Thoracic aorta (tissue), 2 donors: ENCODE data around the gene AATK. TPM values are rescaled to one million over a fixed set of nuclear protein-coding genes. Genes with fewer than 3 reads are reported as not detected.
"Not testable (repeated sequence)": the region's sequence is repeated elsewhere in the genome, so short reads cannot be mapped to it uniquely, and the experiment has no call there.

Source experiments
- ATAC-seq: fragments of 150-250 bp; one replicate; pipeline ENCODE4 v1.8.0; 2017; ENCODE audit warnings: low read depth; ENCODE audit not compliant: insufficient number of reproducible peaks, low FRiP score
- DNase-seq: peaks from one replicate; pipeline ENCODE4 v3.0.0-alpha.2; 2020; ENCODE audit warnings: low spot score
- H3K27ac ChIP-seq, 2 donors: fragments of 200-600 bp; sonication (generic); 1 replicate in 1 of 2; 2 replicates in 1 of 2; pipeline ENCODE4 v1.5.1; 2016; ENCODE audit warnings: mild to moderate bottlenecking in 2 of 2, moderate library complexity in 2 of 2
- H3K27me3 ChIP-seq: fragments of 200-600 bp; sonication (generic); replicated peaks from 2 replicates; pipeline ENCODE4 v1.6.0; 2016; ENCODE audit warnings: mild to moderate bottlenecking; ENCODE audit not compliant: insufficient read depth
- H3K36me3 ChIP-seq: fragments of 200-600 bp; sonication (generic); one replicate; pipeline ENCODE4 v1.5.1; 2016
- H3K4me1 ChIP-seq, 2 donors: fragments of 200-600 bp; sonication (generic); 1 replicate in 1 of 2; 2 replicates in 1 of 2; pipeline versions ENCODE4 v1.5.1 to v1.6.0; 2016; ENCODE audit warnings: low read depth in 2 of 2, mild to moderate bottlenecking in 1 of 2; ENCODE audit not compliant: control insufficient read depth in 1 of 2
- H3K4me3 ChIP-seq: fragments of 200-600 bp; sonication (generic); 2 replicates; pipeline ENCODE4 v1.5.1; 2016; ENCODE audit warnings: mild to moderate bottlenecking
- H3K9me3 ChIP-seq: fragments of 200-600 bp; sonication (generic); 2 replicates; pipeline ENCODE4 v1.5.1; 2016
- total RNA-seq, 2 donors: library from RNA; depleted of rRNA; stranded (reverse); fragments of >200 nt; gene quantifications; one replicate each; pipeline versions ENCODE4 v1.1.0 to v1.2.3, GENCODE V29; 2016
- TF ChIP-seq, protein P1 (sequence below): fragments of 200-600 bp; sonication (generic); IDR thresholded peaks from one replicate; pipeline ENCODE4 v1.5.1; 2019; ENCODE audit warnings: antibody characterized with exemption

AATK gene
- total RNA-seq, 2 donors from 2014 or later: 6.1 to 19.8 TPM

DNA sequence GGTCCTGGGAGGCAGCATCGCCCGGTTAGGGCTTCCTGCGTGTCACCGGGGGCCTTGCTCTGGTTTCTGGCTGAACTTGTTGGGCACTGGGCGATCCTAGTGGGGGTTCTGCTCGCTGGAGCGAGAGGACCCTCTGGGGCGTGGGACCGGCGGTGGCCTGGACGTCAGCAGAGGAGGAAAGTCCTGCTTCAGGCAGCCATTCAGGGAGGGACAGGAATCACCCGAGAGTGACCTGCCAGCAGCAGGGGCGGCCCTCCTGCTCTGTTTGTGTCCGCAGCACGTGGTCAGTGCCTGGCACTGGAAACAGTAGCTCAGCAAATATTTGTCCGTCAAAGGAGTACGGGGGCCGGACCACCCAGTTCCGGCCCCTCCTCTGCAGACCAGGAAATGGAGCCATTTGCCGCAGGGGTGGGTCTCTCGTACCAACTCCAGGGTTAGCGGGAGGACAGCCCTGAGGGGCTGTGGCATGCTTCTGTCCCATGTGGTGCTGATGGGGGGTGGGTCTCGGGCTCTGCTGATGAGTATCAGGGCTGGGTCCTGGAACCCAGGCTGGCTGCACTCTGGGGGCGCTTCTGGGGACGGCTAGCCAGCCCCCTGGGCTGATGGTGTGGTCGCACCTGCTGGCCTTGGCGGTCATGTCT lies 82.8 kb downstream of the AATK start:
- no peak for DNase-seq
- TF ChIP-seq, protein P1, sequence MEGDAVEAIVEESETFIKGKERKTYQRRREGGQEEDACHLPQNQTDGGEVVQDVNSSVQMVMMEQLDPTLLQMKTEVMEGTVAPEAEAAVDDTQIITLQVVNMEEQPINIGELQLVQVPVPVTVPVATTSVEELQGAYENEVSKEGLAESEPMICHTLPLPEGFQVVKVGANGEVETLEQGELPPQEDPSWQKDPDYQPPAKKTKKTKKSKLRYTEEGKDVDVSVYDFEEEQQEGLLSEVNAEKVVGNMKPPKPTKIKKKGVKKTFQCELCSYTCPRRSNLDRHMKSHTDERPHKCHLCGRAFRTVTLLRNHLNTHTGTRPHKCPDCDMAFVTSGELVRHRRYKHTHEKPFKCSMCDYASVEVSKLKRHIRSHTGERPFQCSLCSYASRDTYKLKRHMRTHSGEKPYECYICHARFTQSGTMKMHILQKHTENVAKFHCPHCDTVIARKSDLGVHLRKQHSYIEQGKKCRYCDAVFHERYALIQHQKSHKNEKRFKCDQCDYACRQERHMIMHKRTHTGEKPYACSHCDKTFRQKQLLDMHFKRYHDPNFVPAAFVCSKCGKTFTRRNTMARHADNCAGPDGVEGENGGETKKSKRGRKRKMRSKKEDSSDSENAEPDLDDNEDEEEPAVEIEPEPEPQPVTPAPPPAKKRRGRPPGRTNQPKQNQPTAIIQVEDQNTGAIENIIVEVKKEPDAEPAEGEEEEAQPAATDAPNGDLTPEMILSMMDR: no peak
- Histone ChIP-seq H3K9me3 (no peaks in the 10 kb centered on the region), H3K4me3 (no peak overlapping the region), H3K36me3 (peaks cover 3% of the 10 kb centered on the region), H3K4me1 (no peaks in the 10 kb centered on the region), H3K27ac (no peak overlapping the region), H3K27me3 (no peaks in the 10 kb centered on the region)
- ATAC-seq: no peak

DNA sequence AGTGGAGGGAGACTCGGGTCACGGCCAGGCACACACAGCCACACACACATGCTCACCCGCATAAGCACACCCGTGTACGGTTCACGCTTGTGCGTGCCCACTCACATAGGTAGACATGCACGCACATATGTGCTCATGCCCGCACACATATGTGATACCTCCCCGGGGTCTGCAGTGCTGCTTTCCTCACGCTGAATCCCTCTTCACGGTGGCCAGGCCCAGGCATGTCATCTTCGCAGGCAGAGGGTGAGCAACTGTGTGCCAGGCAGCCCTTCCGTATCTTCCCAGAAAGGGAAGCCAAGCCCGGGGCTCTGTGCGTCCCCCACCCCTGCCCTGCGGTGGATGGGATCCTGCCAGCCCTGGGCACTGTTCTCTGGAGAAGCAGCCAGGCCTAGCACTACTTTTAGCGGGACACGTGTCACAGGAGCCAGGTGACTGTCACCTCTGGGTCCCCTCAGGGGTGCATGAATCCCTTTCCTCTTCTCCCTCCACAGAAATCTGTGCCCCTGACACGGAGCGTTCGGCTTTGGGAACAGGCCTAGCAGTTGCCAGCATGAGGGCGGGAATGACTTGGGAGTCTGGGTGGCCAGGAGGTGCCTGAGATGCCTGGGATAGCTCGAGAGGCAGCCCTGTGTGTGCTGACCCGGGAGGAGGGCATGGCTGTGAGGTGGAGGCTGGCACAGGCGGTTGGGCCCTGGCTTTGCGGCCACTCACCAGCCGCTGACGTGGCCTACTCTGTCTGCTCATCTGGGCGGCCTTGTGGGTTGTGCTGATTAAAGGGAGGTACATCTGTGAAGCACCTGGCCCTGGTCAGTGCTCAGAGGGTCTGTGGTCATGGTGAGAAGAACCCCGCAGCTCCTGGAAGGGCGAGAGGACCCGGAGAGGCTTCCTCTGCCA lies 83.6 kb downstream of the AATK start:
- no peak overlapping the region for H3K4me3 ChIP-seq
- TF ChIP-seq, protein P1: no peak
- no peaks in the 10 kb centered on the region for H3K4me1 ChIP-seq
- ATAC-seq: no peak
- no peak overlapping the region for H3K27ac ChIP-seq
- no peaks in the 10 kb centered on the region for H3K27me3 ChIP-seq
- H3K36me3 ChIP-seq: peaks cover 3% of the 10 kb centered on the region
- no peak for DNase-seq
- H3K9me3 ChIP-seq: no peaks in the 10 kb centered on the region

DNA sequence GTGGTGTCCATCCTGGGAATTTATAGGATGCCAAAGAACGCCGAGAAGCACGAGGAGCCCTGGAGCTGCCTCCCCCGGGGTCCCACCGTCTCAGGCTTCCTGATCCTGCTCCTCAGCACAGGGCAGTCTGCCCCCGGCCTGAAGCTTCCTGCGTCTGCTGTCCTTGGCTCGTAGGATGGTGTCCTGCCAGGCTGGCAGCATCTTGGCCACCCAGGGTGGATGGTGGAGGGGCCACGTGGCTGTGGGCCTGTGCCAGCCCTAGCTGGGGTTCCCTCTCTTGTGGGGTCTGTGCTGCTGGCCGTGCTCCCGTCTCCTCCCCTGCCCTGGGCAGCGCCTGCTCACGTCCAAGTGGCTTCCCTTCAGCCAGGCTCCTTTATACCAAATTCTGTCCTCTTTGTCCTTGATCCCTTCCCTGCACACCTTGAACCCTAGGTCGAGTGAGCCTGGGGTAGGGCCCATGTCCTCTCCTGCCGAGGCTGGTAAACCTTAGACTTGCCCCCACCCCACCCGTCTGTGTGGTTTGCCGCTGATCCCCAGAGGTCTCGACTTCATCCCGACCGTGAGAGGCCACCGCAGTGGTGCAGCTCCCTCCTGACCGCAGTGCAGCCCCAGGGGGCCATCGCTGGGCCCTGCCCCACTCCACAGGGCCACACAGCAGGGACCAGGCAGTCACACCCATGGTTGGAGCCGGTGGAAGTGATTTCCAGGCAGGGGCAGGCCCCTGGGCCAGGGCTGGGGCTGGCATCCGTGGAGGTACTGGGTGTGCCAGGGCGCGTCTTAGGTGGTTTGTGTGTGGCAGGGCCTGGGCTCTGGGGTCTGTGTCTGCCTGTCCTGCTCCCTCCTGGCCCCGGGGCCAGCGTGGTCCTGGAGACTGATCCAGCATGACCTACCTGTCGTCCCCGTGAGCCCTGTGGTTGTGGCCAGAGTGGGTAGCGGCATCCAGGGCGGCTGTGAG lies 84.5 kb downstream of the AATK start:
- Histone ChIP-seq H3K27ac (no peak overlapping the region), H3K36me3 (no peaks in the 10 kb centered on the region), H3K27me3 (no peaks in the 10 kb centered on the region), H3K9me3 (no peaks in the 10 kb centered on the region), H3K4me3 (no peak overlapping the region), H3K4me1 (no peaks in the 10 kb centered on the region)
- TF ChIP-seq, protein P1: no peak
- DNase-seq (no peak), ATAC-seq (no peak)

DNA sequence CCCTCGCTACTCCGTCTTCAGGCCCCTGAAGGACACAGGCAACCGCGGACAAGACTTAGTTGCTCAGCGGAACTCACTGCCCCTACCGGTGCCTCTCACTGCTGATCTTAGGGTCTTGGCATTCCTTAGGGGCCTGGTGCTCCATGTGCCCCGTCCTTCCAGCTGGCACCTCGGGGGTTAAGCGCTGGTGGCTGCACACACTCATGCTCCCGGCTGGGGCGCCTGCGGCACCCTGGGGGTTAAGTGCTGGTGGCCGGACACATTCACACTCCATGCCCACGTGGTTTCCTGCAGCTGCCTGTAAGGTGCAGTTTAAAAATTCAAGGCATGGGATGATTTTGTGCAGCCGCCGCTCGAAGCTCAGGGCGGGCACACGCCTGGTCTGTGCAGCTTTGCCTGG lies 86.0 kb downstream of the AATK start:
- Histone ChIP-seq H3K4me3 (no peak overlapping the region), H3K9me3 (no peaks in the 10 kb centered on the region), H3K36me3 (no peaks in the 10 kb centered on the region), H3K27ac (no peak overlapping the region), H3K4me1 (no peaks in the 10 kb centered on the region), H3K27me3 (no peaks in the 10 kb centered on the region)
- DNase-seq (no peak), ATAC-seq (no peak)
- TF ChIP-seq, protein P1: no peak

DNA sequence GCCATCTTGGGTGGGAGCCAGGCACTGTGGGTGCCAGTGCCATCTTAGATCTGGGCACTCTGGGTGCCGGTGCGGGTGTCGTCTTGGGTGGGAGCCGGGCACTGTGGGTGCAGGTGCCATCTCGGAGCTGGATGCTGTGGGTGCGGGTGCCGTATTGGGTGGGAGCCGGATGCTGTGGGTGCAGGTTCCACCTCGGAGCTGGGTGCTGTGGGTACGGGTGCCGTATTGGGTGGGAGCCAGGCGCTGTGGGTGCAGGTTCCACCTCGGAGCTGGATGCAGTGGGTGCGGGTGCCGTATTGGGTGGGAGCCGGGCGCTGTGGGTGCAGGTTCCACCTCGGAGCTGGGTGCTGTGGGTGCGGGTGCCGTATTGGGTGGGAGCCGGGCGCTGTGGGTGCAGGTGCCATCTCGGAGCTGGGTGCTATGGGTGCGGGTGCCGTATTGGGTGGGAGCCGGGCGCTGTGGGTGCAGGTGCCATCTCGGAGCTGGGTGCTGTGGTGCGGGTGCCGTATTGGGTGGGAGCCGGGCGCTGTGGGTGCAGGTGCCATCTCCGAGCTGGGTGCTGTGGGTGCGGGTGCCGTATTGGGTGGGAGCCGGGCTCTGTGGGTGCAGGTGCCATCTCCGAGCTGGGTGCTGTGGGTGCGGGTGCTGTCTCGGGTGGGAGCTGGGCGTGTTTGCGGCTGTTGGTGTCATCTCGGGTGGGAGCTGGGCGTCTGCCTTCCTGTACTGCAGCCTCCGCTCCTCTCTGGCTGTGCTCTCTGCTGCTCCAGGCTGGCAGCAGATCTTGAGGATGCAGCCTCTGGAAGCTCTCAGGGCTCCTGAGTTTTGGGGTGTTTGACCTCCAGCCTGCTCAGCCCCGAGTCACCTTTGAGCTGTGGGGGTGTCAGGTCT lies 87.8 kb downstream of the AATK start:
- H3K4me1 ChIP-seq, H3K27me3 ChIP-seq, DNase-seq, H3K36me3 ChIP-seq, H3K9me3 ChIP-seq, ATAC-seq, H3K4me3 ChIP-seq, H3K27ac ChIP-seq: not testable (repeated sequence)
